HepG2 (cell line): ENCODE data around the gene ALOXE3. TPM values are rescaled to one million over a fixed set of nuclear protein-coding genes. Genes with fewer than 3 reads are reported as not detected.

Experiments
- BHLHE40 ChIP-seq: IDR thresholded peaks from 2 replicates; pipeline ENCODE4 v1.6.1; 2011; ENCODE audit warnings: low read length, improper control_type of control experiment
- ELF3 ChIP-seq: IDR thresholded peaks from 2 replicates; pipeline ENCODE4 v1.6.1; 2016; ENCODE audit warnings: missing genetic modification reagents, missing compliant biosample characterization
- ELF4 ChIP-seq: sonication (generic); formaldehyde crosslinking; IDR thresholded peaks from 2 replicates; pipeline ENCODE4 v1.5.0; 2020; ENCODE audit warnings: missing genetic modification reagents, mild to moderate bottlenecking, moderate library complexity, borderline replicate concordance
- FLYWCH1 ChIP-seq: sonication (generic); formaldehyde crosslinking; IDR thresholded peaks from 2 replicates; pipeline ENCODE4 v1.8.1; 2023; ENCODE audit warnings: mild to moderate bottlenecking, missing genetic modification reagents
- MED1 ChIP-seq: sonication (generic); formaldehyde crosslinking; IDR thresholded peaks from 2 replicates; pipeline ENCODE4 v1.4.0; 2020; ENCODE audit warnings: missing genetic modification reagents
- PRDM10 ChIP-seq: sonication (generic); formaldehyde crosslinking; IDR thresholded peaks from 2 replicates; pipeline ENCODE4 v1.4.0; 2020; ENCODE audit warnings: low read depth, missing genetic modification reagents
- RARA ChIP-seq: IDR thresholded peaks from 2 replicates; pipeline ENCODE4 v1.6.1; 2016; ENCODE audit warnings: missing genetic modification reagents, missing compliant biosample characterization
- SAFB2 ChIP-seq: sonication (generic); formaldehyde crosslinking; IDR thresholded peaks from 2 replicates; pipeline ENCODE4 v1.5.1; 2020; ENCODE audit warnings: missing genetic modification reagents, low read depth, mild to moderate bottlenecking, borderline replicate concordance
- polyA plus RNA-seq, 8 experiments: library from polyadenylated mRNA; depleted of rRNA in 3 of 8; stranded (reverse) in 7 of 8; unstranded in 1 of 8; fragments of >200 nt; fragmentation: Illumina TruSeq in 4 of 8; extraction: Trizol in 4 of 8; gene quantifications; 2 replicates each; pipeline versions ENCODE4 v1.2.1 to v1.2.3, GENCODE V29; 2011 to 2016; ENCODE audit warnings: low read depth in 4 of 8, missing spikeins in 1 of 8, mixed read lengths in 1 of 8; ENCODE audit not compliant: insufficient read depth in 1 of 8
- total RNA-seq, 5 experiments: library from RNA; depleted of rRNA; stranded (reverse); fragments of >200 nt; fragmentation: Illumina TruSeq; extraction: Trizol; gene quantifications; 2 replicates each; pipeline ENCODE4 v1.2.3, GENCODE V29; 2016; ENCODE audit warnings: low read depth in 1 of 5
- TF ChIP-seq, protein P1 (sequence below): sonication (generic); formaldehyde crosslinking; IDR thresholded peaks from 2 replicates; pipeline ENCODE4 v1.4.0; 2020; ENCODE audit warnings: missing genetic modification reagents

The ALOXE3 gene
- total and polyA plus RNA-seq, 2 of the 13 experiments (the other 11 are each of a cell fraction or from before 2014, with no cell fraction given) = 0.07 TPM; not detected in 1

GRCh38 chr17:8117367-8117979 is 841 bp downstream of the ALOXE3 start (continued):
- no peak for TF ChIP-seq PRDM10 (CRISPR knock-in tag)
- peak; percentile 53 for TF ChIP-seq BHLHE40
- TF ChIP-seq, protein P1, sequence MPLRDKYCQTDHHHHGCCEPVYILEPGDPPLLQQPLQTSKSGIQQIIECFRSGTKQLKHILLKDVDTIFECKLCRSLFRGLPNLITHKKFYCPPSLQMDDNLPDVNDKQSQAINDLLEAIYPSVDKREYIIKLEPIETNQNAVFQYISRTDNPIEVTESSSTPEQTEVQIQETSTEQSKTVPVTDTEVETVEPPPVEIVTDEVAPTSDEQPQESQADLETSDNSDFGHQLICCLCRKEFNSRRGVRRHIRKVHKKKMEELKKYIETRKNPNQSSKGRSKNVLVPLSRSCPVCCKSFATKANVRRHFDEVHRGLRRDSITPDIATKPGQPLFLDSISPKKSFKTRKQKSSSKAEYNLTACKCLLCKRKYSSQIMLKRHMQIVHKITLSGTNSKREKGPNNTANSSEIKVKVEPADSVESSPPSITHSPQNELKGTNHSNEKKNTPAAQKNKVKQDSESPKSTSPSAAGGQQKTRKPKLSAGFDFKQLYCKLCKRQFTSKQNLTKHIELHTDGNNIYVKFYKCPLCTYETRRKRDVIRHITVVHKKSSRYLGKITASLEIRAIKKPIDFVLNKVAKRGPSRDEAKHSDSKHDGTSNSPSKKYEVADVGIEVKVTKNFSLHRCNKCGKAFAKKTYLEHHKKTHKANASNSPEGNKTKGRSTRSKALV (CRISPR knock-in tag) = 0 out of 2 replicates have a peak, but pooled peaks have one; percentile 28
- no peak for TF ChIP-seq SAFB2 (CRISPR knock-in tag)
- no peak for TF ChIP-seq ELF4 (CRISPR knock-in tag)
- peak; percentile 65; the same call in 1 of the 2 replicates for TF ChIP-seq FLYWCH1 (CRISPR knock-in tag)
- 0 out of 2 replicates have a peak, but pooled peaks have one; percentile 17 for TF ChIP-seq ELF3 (CRISPR knock-in tag)
- TF ChIP-seq MED1 (CRISPR knock-in tag) = 0 out of 2 replicates have a peak, but pooled peaks have one; percentile 17
- peak; percentile 25; the same call in 1 of the 2 replicates for TF ChIP-seq RARA (CRISPR knock-in tag)
